WTC11 (cell line): ENCODE results near the gene CCNG2. TPM values are rescaled to one million over a fixed set of nuclear protein-coding genes. Genes with fewer than 3 reads are reported as not detected.

Experiments
- ATAC-seq: fragments of 200-7000 bp; cut with Tn5 transposase; 2 replicates; pipeline ENCODE4 v1.10.0; 2021; ENCODE audit warnings: mild to moderate bottlenecking, moderate library complexity
- CTCF ChIA-PET: fragments of 300-600 bp; sonication (Branson Sonifier 250); formaldehyde crosslinking; loops from one replicate; lab custom pipeline; 2021; ENCODE audit warnings: antibody characterized with exemption; lab: Charles Lee
- POLR2A ChIA-PET: fragments of 350-600 bp; sonication (Branson Sonifier 250); formaldehyde crosslinking; loops from one replicate; lab custom pipeline; 2021; ENCODE audit warnings: antibody characterized with exemption; lab: Charles Lee
- DNase-seq: peaks from one replicate; pipeline ENCODE4 v3.0.0; 2021; ENCODE audit warnings: low spot score
- H3K27ac Mint-ChIP-seq: 2 replicates; pipeline ENCODE4 v1.8.0; 2021; ENCODE audit warnings: mixed read lengths
- H3K27me3 Mint-ChIP-seq: 2 replicates; pipeline ENCODE4 v1.8.0; 2021; ENCODE audit warnings: low read depth, mild to moderate bottlenecking, moderate library complexity, mixed read lengths
- H3K36me3 Mint-ChIP-seq: 2 replicates; pipeline ENCODE4 v1.8.0; 2021; ENCODE audit warnings: mixed read lengths
- H3K4me1 Mint-ChIP-seq: 2 replicates; pipeline ENCODE4 v1.8.0; 2022; ENCODE audit warnings: mixed read lengths
- H3K4me3 Mint-ChIP-seq: 2 replicates; pipeline ENCODE4 v1.8.0; 2021; ENCODE audit warnings: mild to moderate bottlenecking, moderate library complexity, mixed read lengths
- H3K9me3 Mint-ChIP-seq: 2 replicates; pipeline ENCODE4 v1.8.0; 2021; ENCODE audit warnings: mixed read lengths
- CBFB ChIP-seq: sonication (generic); formaldehyde crosslinking; IDR thresholded peaks from 2 replicates; pipeline ENCODE4 v1.8.1; 2022; ENCODE audit warnings: mild to moderate bottlenecking, low read depth, missing genetic modification reagents
- CREM ChIP-seq: sonication (generic); formaldehyde crosslinking; IDR thresholded peaks from 2 replicates; pipeline ENCODE4 v1.8.1; 2022; ENCODE audit warnings: mild to moderate bottlenecking, missing genetic modification reagents, moderate library complexity
- FOXP1 ChIP-seq: sonication (generic); formaldehyde crosslinking; IDR thresholded peaks from 2 replicates; pipeline ENCODE4 v1.8.0; 2022; ENCODE audit warnings: missing genetic modification reagents, mild to moderate bottlenecking, moderate library complexity, borderline replicate concordance
- GRHL2 ChIP-seq: fragments of 250-450 bp; sonication (Bioruptor Pico); IDR thresholded peaks from 2 replicates; pipeline ENCODE4 v1.8.0; 2022; ENCODE audit warnings: mild to moderate bottlenecking, moderate library complexity; ENCODE audit not compliant: insufficient replicate concordance, severe bottlenecking
- MXD4 ChIP-seq: fragments of 250-450 bp; sonication (Bioruptor Pico); IDR thresholded peaks from 2 replicates; pipeline ENCODE4 v1.8.0; 2021; ENCODE audit warnings: mild to moderate bottlenecking, moderate library complexity, borderline replicate concordance
- NR2C2 ChIP-seq: sonication (generic); formaldehyde crosslinking; IDR thresholded peaks from 2 replicates; pipeline ENCODE4 v1.8.0; 2022; ENCODE audit warnings: mild to moderate bottlenecking, missing genetic modification reagents
- SP1 ChIP-seq: sonication (generic); formaldehyde crosslinking; conservative IDR thresholded peaks from 2 replicates; pipeline ENCODE4 v1.8.1; 2022; ENCODE audit warnings: missing genetic modification reagents
- TP53 ChIP-seq: sonication (generic); formaldehyde crosslinking; IDR thresholded peaks from 2 replicates; pipeline ENCODE4 v1.8.1; 2023; ENCODE audit warnings: mild to moderate bottlenecking, missing genetic modification reagents
- ZNF416 ChIP-seq: fragments of 250-450 bp; sonication (Bioruptor Pico); IDR thresholded peaks from 2 replicates; pipeline ENCODE4 v1.9.0; 2021; ENCODE audit warnings: mild to moderate bottlenecking, inconsistent platforms
- total RNA-seq: library from RNA; stranded (reverse); gene quantifications from 3 replicates; pipeline ENCODE4 v1.2.3, GENCODE V29; 2021
- TF ChIP-seq, protein P1 (sequence below): fragments of 250-450 bp; sonication (Bioruptor Pico); IDR thresholded peaks from 2 replicates; pipeline ENCODE4 v1.9.0; 2021; ENCODE audit warnings: mild to moderate bottlenecking, borderline replicate concordance
- TF ChIP-seq, protein P2 (sequence below): sonication (generic); formaldehyde crosslinking; IDR thresholded peaks from 2 replicates; pipeline ENCODE4 v1.8.0; 2022; ENCODE audit warnings: mild to moderate bottlenecking, missing genetic modification reagents
- TF ChIP-seq, protein P3 (sequence below): sonication (generic); formaldehyde crosslinking; IDR thresholded peaks from 2 replicates; pipeline ENCODE4 v1.8.1; 2022; ENCODE audit warnings: missing genetic modification reagents, borderline replicate concordance
- TF ChIP-seq, protein P4 (sequence below): sonication (generic); formaldehyde crosslinking; IDR thresholded peaks from 2 replicates; pipeline ENCODE4 v1.8.0; 2022; ENCODE audit warnings: mild to moderate bottlenecking, missing genetic modification reagents
- TF ChIP-seq, protein P5 (sequence below): sonication (generic); formaldehyde crosslinking; IDR thresholded peaks from 2 replicates; pipeline ENCODE4 v1.8.1; 2023; ENCODE audit warnings: mild to moderate bottlenecking, missing genetic modification reagents, moderate library complexity
- TF ChIP-seq, protein P6 (sequence below): fragments of 250-450 bp; sonication (Bioruptor Pico); IDR thresholded peaks from 2 replicates; pipeline ENCODE4 v1.8.0; 2021; ENCODE audit warnings: mild to moderate bottlenecking
- TF ChIP-seq, protein P7 (sequence below): sonication (generic); formaldehyde crosslinking; IDR thresholded peaks from 2 replicates; pipeline ENCODE4 v1.8.0; 2022; ENCODE audit warnings: mild to moderate bottlenecking, missing genetic modification reagents

CCNG2 gene
- total RNA-seq, 1 experiment from 2014 or later = 18.9 TPM

DNA sequence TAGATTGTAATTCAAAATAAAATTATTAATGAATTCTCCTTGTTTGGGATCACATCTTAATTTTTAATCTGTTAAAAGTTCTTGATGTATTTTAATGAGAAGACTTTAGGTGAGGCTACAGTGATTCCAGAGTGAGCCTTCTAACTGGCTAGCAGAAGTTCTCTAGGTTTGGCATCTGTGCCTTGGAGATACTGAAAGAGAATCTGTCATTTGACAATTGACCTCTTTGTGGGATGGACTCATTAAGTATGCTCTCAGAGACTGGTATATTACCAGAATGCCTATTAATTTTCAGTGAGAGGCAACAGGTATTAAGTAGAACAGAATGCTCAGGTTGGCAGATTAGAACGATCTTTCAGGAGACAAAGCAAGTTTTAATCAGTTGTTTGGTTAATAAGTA is 10.2 kb downstream of the CCNG2 start (continued):
- TF ChIP-seq, protein P1, sequence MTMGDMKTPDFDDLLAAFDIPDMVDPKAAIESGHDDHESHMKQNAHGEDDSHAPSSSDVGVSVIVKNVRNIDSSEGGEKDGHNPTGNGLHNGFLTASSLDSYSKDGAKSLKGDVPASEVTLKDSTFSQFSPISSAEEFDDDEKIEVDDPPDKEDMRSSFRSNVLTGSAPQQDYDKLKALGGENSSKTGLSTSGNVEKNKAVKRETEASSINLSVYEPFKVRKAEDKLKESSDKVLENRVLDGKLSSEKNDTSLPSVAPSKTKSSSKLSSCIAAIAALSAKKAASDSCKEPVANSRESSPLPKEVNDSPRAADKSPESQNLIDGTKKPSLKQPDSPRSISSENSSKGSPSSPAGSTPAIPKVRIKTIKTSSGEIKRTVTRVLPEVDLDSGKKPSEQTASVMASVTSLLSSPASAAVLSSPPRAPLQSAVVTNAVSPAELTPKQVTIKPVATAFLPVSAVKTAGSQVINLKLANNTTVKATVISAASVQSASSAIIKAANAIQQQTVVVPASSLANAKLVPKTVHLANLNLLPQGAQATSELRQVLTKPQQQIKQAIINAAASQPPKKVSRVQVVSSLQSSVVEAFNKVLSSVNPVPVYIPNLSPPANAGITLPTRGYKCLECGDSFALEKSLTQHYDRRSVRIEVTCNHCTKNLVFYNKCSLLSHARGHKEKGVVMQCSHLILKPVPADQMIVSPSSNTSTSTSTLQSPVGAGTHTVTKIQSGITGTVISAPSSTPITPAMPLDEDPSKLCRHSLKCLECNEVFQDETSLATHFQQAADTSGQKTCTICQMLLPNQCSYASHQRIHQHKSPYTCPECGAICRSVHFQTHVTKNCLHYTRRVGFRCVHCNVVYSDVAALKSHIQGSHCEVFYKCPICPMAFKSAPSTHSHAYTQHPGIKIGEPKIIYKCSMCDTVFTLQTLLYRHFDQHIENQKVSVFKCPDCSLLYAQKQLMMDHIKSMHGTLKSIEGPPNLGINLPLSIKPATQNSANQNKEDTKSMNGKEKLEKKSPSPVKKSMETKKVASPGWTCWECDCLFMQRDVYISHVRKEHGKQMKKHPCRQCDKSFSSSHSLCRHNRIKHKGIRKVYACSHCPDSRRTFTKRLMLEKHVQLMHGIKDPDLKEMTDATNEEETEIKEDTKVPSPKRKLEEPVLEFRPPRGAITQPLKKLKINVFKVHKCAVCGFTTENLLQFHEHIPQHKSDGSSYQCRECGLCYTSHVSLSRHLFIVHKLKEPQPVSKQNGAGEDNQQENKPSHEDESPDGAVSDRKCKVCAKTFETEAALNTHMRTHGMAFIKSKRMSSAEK (CRISPR knock-in tag) = no peak

DNA sequence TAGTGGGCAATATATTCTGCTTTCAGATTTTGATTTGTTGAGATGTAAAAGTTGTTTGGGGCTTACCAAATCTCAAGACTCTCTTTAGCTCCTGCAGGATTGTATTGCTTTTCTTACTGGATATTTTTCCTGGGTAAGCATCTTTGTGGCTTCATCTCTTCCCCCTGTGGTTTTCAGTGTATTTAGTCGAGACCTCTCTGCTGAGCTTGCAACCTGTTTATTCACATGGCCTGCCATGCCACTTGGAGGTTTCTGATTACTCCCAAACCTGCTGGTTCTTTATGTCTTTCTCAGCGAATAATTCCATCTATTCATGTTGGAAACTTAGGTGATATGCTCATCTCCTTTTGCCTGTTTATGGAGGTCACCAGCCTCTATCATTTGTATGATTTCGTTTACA is 10.9 kb downstream of the CCNG2 start:
- H3K4me3 Mint-ChIP-seq = no peak overlapping the region
- DNase-seq (no peak), ATAC-seq (no peak)
- H3K9me3 Mint-ChIP-seq = no peaks in the 10 kb centered on the region
- peaks cover 13% of the 10 kb centered on the region for H3K27me3 Mint-ChIP-seq
- H3K4me1 Mint-ChIP-seq = no peaks in the 10 kb centered on the region
- ChIA-PET CTCF (no interaction called here), POLR2A (no interaction called here)
- TF ChIP-seq FOXP1 (CRISPR knock-in tag) (no peak), NR2C2 (CRISPR knock-in tag) (no peak), CBFB (CRISPR knock-in tag) (no peak)
- TF ChIP-seq, protein P2, sequence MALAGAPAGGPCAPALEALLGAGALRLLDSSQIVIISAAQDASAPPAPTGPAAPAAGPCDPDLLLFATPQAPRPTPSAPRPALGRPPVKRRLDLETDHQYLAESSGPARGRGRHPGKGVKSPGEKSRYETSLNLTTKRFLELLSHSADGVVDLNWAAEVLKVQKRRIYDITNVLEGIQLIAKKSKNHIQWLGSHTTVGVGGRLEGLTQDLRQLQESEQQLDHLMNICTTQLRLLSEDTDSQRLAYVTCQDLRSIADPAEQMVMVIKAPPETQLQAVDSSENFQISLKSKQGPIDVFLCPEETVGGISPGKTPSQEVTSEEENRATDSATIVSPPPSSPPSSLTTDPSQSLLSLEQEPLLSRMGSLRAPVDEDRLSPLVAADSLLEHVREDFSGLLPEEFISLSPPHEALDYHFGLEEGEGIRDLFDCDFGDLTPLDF = no peak
- TF ChIP-seq, protein P3, sequence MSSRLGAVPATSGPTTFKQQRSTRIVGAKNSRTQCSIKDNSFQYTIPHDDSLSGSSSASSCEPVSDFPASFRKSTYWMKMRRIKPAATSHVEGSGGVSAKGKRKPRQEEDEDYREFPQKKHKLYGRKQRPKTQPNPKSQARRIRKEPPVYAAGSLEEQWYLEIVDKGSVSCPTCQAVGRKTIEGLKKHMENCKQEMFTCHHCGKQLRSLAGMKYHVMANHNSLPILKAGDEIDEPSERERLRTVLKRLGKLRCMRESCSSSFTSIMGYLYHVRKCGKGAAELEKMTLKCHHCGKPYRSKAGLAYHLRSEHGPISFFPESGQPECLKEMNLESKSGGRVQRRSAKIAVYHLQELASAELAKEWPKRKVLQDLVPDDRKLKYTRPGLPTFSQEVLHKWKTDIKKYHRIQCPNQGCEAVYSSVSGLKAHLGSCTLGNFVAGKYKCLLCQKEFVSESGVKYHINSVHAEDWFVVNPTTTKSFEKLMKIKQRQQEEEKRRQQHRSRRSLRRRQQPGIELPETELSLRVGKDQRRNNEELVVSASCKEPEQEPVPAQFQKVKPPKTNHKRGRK (CRISPR knock-in tag) = no peak
- H3K36me3 Mint-ChIP-seq = peaks cover 69% of the 10 kb centered on the region
- H3K27ac Mint-ChIP-seq = no peak overlapping the region

DNA sequence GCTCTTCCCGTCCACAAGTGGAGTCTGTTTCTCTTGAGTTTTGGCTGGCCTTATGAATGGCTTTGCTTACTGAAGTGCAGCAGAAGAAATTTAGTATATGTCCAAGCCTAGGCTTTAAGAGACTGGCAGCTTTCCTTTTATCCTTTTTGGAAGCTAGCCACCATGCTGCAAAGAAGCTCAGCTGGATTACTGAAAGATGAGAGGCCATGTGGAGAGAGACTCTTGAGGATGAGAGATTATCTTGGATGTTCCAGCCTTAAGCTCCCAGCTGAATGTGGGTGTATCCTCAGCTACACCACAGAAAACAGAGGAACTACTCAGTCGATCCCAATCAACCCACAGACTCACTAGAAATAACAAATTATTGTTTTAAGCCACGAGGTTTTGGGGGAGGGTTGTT is 12.5 kb downstream of the CCNG2 start:
- peaks cover 4% of the 10 kb centered on the region; the same call in 1 of the 2 replicates for H3K4me1 Mint-ChIP-seq

DNA sequence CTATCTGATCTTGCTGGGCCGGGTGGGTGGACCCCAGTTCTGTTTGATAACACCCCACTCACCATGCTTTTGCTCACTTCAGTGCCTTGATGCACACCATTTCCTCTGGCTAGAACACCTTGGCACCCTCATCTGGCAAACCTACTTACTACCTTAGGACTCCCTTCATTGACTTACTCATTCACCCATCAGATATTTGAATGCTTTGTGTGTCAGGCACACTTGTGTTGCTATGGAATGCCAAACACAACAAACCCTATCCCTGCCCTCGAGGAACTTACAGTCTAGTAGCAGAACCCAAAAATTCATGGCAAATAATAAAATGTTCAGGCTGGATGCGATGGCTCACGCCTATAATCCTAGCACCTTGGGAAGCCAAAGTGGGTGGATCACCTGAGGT is 13.9 kb downstream of the CCNG2 start:
- ATAC-seq = no peak
- DNase-seq = no peak
- ChIA-PET POLR2A (no interaction called here), CTCF (no interaction called here)
- Mint-ChIP-seq H3K27ac (no peak overlapping the region), H3K27me3 (peaks cover 44% of the 10 kb centered on the region), H3K9me3 (no peaks in the 10 kb centered on the region), H3K4me3 (no peak overlapping the region), H3K36me3 (peaks cover 39% of the 10 kb centered on the region), H3K4me1 (peaks cover 14% of the 10 kb centered on the region)
- TF ChIP-seq SP1 (CRISPR knock-in tag) (no peak), GRHL2 (CRISPR knock-in tag) (no peak), CREM (CRISPR knock-in tag) (no peak), MXD4 (CRISPR knock-in tag) (no peak), NR2C2 (CRISPR knock-in tag) (no peak), TP53 (CRISPR knock-in tag) (no peak), ZNF416 (CRISPR knock-in tag) (no peak)
- TF ChIP-seq, protein P4, sequence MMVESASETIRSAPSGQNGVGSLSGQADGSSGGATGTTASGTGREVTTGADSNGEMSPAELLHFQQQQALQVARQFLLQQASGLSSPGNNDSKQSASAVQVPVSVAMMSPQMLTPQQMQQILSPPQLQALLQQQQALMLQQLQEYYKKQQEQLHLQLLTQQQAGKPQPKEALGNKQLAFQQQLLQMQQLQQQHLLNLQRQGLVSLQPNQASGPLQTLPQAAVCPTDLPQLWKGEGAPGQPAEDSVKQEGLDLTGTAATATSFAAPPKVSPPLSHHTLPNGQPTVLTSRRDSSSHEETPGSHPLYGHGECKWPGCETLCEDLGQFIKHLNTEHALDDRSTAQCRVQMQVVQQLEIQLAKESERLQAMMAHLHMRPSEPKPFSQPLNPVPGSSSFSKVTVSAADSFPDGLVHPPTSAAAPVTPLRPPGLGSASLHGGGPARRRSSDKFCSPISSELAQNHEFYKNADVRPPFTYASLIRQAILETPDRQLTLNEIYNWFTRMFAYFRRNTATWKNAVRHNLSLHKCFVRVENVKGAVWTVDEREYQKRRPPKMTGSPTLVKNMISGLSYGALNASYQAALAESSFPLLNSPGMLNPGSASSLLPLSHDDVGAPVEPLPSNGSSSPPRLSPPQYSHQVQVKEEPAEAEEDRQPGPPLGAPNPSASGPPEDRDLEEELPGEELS = no peak
- TF ChIP-seq, protein P5, sequence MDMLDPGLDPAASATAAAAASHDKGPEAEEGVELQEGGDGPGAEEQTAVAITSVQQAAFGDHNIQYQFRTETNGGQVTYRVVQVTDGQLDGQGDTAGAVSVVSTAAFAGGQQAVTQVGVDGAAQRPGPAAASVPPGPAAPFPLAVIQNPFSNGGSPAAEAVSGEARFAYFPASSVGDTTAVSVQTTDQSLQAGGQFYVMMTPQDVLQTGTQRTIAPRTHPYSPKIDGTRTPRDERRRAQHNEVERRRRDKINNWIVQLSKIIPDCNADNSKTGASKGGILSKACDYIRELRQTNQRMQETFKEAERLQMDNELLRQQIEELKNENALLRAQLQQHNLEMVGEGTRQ (CRISPR knock-in tag) = no peak
- TF ChIP-seq, protein P6, sequence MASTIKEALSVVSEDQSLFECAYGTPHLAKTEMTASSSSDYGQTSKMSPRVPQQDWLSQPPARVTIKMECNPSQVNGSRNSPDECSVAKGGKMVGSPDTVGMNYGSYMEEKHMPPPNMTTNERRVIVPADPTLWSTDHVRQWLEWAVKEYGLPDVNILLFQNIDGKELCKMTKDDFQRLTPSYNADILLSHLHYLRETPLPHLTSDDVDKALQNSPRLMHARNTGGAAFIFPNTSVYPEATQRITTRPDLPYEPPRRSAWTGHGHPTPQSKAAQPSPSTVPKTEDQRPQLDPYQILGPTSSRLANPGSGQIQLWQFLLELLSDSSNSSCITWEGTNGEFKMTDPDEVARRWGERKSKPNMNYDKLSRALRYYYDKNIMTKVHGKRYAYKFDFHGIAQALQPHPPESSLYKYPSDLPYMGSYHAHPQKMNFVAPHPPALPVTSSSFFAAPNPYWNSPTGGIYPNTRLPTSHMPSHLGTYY (CRISPR knock-in tag) = no peak

More for the DNA sequence above, 12.5 kb downstream of the CCNG2 start:
- Mint-ChIP-seq H3K36me3 (peaks cover 53% of the 10 kb centered on the region), H3K27me3 (peaks cover 29% of the 10 kb centered on the region), H3K9me3 (no peaks in the 10 kb centered on the region), H3K27ac (no peak overlapping the region), H3K4me3 (no peak overlapping the region)
- ATAC-seq (no peak), DNase-seq (no peak)
- TF ChIP-seq, protein P7, sequence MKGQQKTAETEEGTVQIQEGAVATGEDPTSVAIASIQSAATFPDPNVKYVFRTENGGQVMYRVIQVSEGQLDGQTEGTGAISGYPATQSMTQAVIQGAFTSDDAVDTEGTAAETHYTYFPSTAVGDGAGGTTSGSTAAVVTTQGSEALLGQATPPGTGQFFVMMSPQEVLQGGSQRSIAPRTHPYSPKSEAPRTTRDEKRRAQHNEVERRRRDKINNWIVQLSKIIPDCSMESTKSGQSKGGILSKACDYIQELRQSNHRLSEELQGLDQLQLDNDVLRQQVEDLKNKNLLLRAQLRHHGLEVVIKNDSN (CRISPR knock-in tag) = no peak
- no peak for TF ChIP-seq MXD4 (CRISPR knock-in tag)
- POLR2A ChIA-PET = no interaction called here
- CTCF ChIA-PET = interaction anchor here (1.8 kb wide), 1 partner anchor 34 kb away, joined by 4 read pairs; no protein-coding TSS in a partner anchor
